ENCODE data around the gene HIVEP3.

Gene HIVEP3

GRCh38 chr1:41768583-41768982 lies 150.1 kb downstream of the HIVEP3 start:
- H3K9ac ChIP-seq (ENCODE audit: low read depth, low read length): no peak overlapping the region
- H3K4me1 ChIP-seq (ENCODE audit: insufficient read depth, low read length): peaks cover 29% of the 10 kb centered on the region
- TF ChIP-seq EZH2 (IDR thresholded peaks at IDR 0.05; ENCODE audit: borderline replicate concordance, low read depth, low read length, severe bottlenecking) (no peak), CTCF (IDR thresholded peaks at IDR 0.05; ENCODE audit: borderline replicate concordance, extremely low read depth, low read length, poor library complexity, severe bottlenecking) (no peak)
- H3K27ac ChIP-seq (ENCODE audit: low read length): peak overlapping the region; percentile 12
- H3K79me2 ChIP-seq (ENCODE audit: insufficient read depth, low read length): peaks cover 98% of the 10 kb centered on the region
- H4K20me1 ChIP-seq (ENCODE audit: insufficient read depth, low read length): peaks cover 55% of the 10 kb centered on the region
- no peak overlapping the region for H3K4me3 ChIP-seq (ENCODE audit: low read depth in 1 of 2, low read length in 2 of 2)
- no peak for ATAC-seq (ENCODE audit: insufficient read depth, low read depth)
- H3K4me2 ChIP-seq (ENCODE audit: insufficient read depth, low read length): no peak overlapping the region
- peaks cover 3% of the 10 kb centered on the region for H3K9me3 ChIP-seq (ENCODE audit: insufficient read depth, low read length, severe bottlenecking)
- H3K36me3 ChIP-seq (ENCODE audit: insufficient read depth, low read length): peaks cover 30% of the 10 kb centered on the region
- H3K27me3 ChIP-seq (ENCODE audit: insufficient read depth, low read length, poor library complexity): no peaks in the 10 kb centered on the region
- DNase-seq: no peak
- no peak overlapping the region for H2AFZ ChIP-seq (ENCODE audit: low read depth, low read length)

- no peak for DNase-seq
- H3K79me2 ChIP-seq (ENCODE audit: insufficient read depth, low read length): peaks cover 98% of the 10 kb centered on the region
- peaks cover 32% of the 10 kb centered on the region for H3K36me3 ChIP-seq (ENCODE audit: insufficient read depth, low read length)
- no peaks in the 10 kb centered on the region for H3K27me3 ChIP-seq (ENCODE audit: insufficient read depth, low read length, poor library complexity)
- no peak for ATAC-seq (ENCODE audit: insufficient read depth, low read depth)
- H3K4me1 ChIP-seq (ENCODE audit: insufficient read depth, low read length): peaks cover 21% of the 10 kb centered on the region
- peak overlapping the region; percentile 18 for H3K27ac ChIP-seq (ENCODE audit: low read length)
- H3K9ac ChIP-seq (ENCODE audit: low read depth, low read length): no peak overlapping the region
- TF ChIP-seq CTCF (IDR thresholded peaks at IDR 0.05; ENCODE audit: borderline replicate concordance, extremely low read depth, low read length, poor library complexity, severe bottlenecking) (no peak), EZH2 (IDR thresholded peaks at IDR 0.05; ENCODE audit: borderline replicate concordance, low read depth, low read length, severe bottlenecking) (no peak)
- peaks cover 48% of the 10 kb centered on the region for H4K20me1 ChIP-seq (ENCODE audit: insufficient read depth, low read length)
- no peak overlapping the region for H3K4me2 ChIP-seq (ENCODE audit: insufficient read depth, low read length)
- no peak overlapping the region for H2AFZ ChIP-seq (ENCODE audit: low read depth, low read length)
- no peak overlapping the region for H3K4me3 ChIP-seq (ENCODE audit: low read depth in 1 of 2, low read length in 2 of 2)
- peaks cover 10% of the 10 kb centered on the region for H3K9me3 ChIP-seq (ENCODE audit: insufficient read depth, low read length, severe bottlenecking)
Measured at GRCh38 chr1:41767534-41768525, 150.9 kb downstream of the HIVEP3 start.

- Histone ChIP-seq H3K27ac (ENCODE audit: low read length) (peak overlapping the region; percentile 43), H3K27me3 (ENCODE audit: insufficient read depth, low read length, poor library complexity) (no peaks in the 10 kb centered on the region), H3K4me2 (ENCODE audit: insufficient read depth, low read length) (no peak overlapping the region), H4K20me1 (ENCODE audit: insufficient read depth, low read length) (peaks cover 43% of the 10 kb centered on the region), H3K4me1 (ENCODE audit: insufficient read depth, low read length) (peaks cover 8% of the 10 kb centered on the region), H3K4me3 (ENCODE audit: low read depth in 1 of 2, low read length in 2 of 2) (no peak overlapping the region), H3K79me2 (ENCODE audit: insufficient read depth, low read length) (peaks cover 99% of the 10 kb centered on the region), H3K9me3 (ENCODE audit: insufficient read depth, low read length, severe bottlenecking) (peaks cover 20% of the 10 kb centered on the region), H3K9ac (ENCODE audit: low read depth, low read length) (no peak overlapping the region), H3K36me3 (ENCODE audit: insufficient read depth, low read length) (peaks cover 38% of the 10 kb centered on the region), H2AFZ (ENCODE audit: low read depth, low read length) (no peak overlapping the region)
- no peak for TF ChIP-seq EZH2 (IDR thresholded peaks at IDR 0.05; ENCODE audit: borderline replicate concordance, low read depth, low read length, severe bottlenecking)
- no peak for TF ChIP-seq CTCF (IDR thresholded peaks at IDR 0.05; ENCODE audit: borderline replicate concordance, extremely low read depth, low read length, poor library complexity, severe bottlenecking)
- no peak for ATAC-seq (ENCODE audit: insufficient read depth, low read depth)
- no peak for DNase-seq
Measured at GRCh38 chr1:41766546-41766945, 152.2 kb downstream of the HIVEP3 start.

All from DND-41 (cell line).